ENCODE measurements around the gene HLCS. TPM values are rescaled to one million over a fixed set of nuclear protein-coding genes. Genes with fewer than 3 reads are reported as not detected.
"Not testable (repeated sequence)": the region's sequence is repeated elsewhere in the genome, so short reads cannot be mapped to it uniquely, and the experiment has no call there.

The HLCS gene
- total RNA-seq, 2 experiments from 2014 or later = 12.5 to 15.5 TPM

DNA sequence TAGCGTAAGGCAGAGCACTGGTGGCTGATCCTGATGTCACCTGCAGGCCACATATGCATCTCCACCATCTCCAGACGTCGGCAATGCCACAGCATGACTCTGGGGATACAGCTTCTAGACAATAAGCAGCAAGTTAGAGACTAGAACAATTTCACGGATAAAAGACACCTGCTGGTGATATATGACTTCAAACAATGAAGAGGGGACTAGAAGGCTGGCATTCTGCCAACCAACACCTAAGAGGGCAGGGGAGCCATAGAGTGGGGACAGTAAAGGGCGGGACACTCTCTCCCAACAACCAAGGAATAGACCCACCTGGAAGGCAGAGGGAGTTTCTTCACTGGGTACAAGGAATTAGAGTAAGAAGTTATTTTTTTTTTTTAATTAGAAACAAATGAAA, 140.8 kb downstream of the HLCS start:
- TF ChIP-seq CTCF (IDR thresholded peaks at IDR 0.05) = no peak
- Mint-ChIP-seq H3K4me1 (ENCODE audit: low read depth) (no peaks in the 10 kb centered on the region), H3K4me3 (no peak overlapping the region), H3K9me3 (no peaks in the 10 kb centered on the region), H3K27ac (no peak overlapping the region), H3K27me3 (no peaks in the 10 kb centered on the region), H3K36me3 (ENCODE audit: low read depth) (peaks cover 10% of the 10 kb centered on the region)
- ATAC-seq (no peak), DNase-seq (no peak)
- ChIA-PET CTCF (no interaction called here), POLR2A (no interaction called here)
- intact Hi-C loops (cut with micrococcal nuclease) = no loop called here

- no peak for TF ChIP-seq CTCF (IDR thresholded peaks at IDR 0.05)
- Mint-ChIP-seq H3K4me1 (ENCODE audit: low read depth) (no peaks in the 10 kb centered on the region), H3K4me3 (no peak overlapping the region), H3K27ac (no peak overlapping the region), H3K27me3 (no peaks in the 10 kb centered on the region), H3K36me3 (ENCODE audit: low read depth) (peaks cover 10% of the 10 kb centered on the region), H3K9me3 (no peaks in the 10 kb centered on the region)
- POLR2A ChIA-PET = no interaction called here
- intact Hi-C loops (cut with micrococcal nuclease) = no loop called here
- DNase-seq (no peak), ATAC-seq (no peak)
- CTCF ChIA-PET = no interaction called here
Observed at GRCh38 chr21:36821032-36821299, 145.5 kb downstream of the HLCS start.

DNA sequence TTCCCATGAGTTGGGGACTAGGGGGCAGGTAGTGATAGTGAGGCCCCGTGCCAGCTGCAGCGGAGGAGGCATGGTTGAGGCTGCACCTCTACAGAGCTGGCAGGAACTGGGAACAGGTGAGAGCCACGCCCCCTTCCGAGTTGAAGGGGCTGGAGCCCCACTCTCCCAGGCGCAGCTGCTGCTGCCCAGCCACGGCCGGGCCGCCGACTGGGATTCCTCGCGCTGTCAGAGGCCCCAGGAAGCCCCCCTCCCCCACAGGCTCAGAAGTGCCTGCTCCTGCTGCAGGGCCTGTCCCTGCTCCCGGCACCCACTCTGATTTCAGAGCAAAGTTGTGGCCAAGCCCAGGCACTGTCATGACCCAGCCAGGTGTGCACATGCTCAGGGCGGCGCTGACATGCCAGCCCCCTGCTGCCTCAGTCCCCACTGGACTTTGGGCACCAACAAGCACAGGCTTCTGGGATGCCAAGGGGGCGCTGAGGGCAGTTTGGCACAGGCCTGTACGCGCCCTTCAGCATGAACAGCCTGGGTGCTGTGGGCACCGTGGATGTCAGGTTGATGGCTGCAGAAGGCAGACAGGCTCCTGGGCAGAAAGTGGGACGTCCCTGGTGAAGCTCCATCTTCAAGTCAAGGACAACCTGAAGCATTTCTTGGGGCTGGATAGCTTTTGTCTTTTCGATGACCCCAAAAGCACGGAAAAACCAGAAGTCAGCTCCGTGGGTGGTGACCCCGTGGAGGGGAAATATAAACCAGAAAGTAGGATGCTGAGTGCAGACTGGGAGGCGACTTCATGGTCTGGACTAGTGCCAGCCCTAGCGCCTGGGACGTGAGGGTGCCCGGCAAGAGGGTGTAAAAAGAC, 146.1 kb downstream of the HLCS start:
- Mint-ChIP-seq H3K4me1 (ENCODE audit: low read depth) (no peaks in the 10 kb centered on the region), H3K27ac (no peak overlapping the region), H3K36me3 (ENCODE audit: low read depth) (peaks cover 6% of the 10 kb centered on the region), H3K9me3 (no peaks in the 10 kb centered on the region), H3K4me3 (no peak overlapping the region), H3K27me3 (no peaks in the 10 kb centered on the region)
- ChIA-PET POLR2A (no interaction called here), CTCF (no interaction called here)
- DNase-seq (no peak), ATAC-seq (no peak)
- no peak for TF ChIP-seq CTCF (IDR thresholded peaks at IDR 0.05)
- intact Hi-C loops (cut with micrococcal nuclease) = no loop called here

GRCh38 chr21:36817732-36818450, 148.6 kb downstream of the HLCS start:
- CTCF ChIA-PET = interaction anchor here (0.9 kb wide), 1 partner anchor 15 kb away, joined by 3 read pairs; no protein-coding TSS in a partner anchor
- POLR2A ChIA-PET = no interaction called here
- H3K4me3 Mint-ChIP-seq = no peak overlapping the region
- H3K27ac Mint-ChIP-seq = no peak overlapping the region
- H3K4me1 Mint-ChIP-seq (ENCODE audit: low read depth) = no peaks in the 10 kb centered on the region
- intact Hi-C loops (cut with micrococcal nuclease) = no loop called here
- no peaks in the 10 kb centered on the region for H3K9me3 Mint-ChIP-seq
- ATAC-seq (no peak), DNase-seq (no peak)
- no peak for TF ChIP-seq CTCF (IDR thresholded peaks at IDR 0.05)
- H3K27me3 Mint-ChIP-seq = no peaks in the 10 kb centered on the region
- H3K36me3 Mint-ChIP-seq (ENCODE audit: low read depth) = peaks cover 2% of the 10 kb centered on the region

DNA sequence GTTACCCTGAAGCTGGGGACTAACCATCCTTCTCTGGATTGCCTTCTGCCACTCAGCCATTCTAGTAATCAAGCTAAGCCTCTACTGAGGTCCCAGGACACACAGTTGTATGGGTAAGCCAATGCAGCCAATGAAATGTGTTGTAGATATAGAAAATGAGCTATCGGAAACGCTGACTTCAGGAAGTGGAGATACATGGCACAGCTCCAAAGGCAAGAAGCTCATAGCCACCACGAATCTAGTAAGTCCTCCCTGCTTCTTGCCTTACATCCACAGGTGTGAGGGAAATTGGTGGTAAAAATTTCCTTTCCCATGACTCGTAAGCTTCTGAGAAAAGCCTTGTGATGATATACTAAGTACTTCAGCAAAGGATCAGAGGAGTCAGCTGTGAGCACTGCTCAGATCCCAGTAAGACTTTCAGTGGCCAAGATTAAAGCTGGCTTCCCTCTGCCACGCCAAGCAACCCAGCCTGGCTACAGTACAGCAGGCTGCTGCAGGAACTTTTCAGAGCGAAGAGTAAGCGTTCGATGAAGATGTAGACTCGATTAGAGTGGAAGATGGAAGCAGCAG, 149.8 kb downstream of the HLCS start:
- no peaks in the 10 kb centered on the region for H3K27me3 Mint-ChIP-seq
- ChIA-PET CTCF (no interaction called here), POLR2A (interaction anchor here (1.1 kb wide), 1 partner anchor 11 kb away, joined by 3 read pairs; no protein-coding TSS in a partner anchor)
- no peak overlapping the region for H3K27ac Mint-ChIP-seq
- no peaks in the 10 kb centered on the region for H3K4me1 Mint-ChIP-seq (ENCODE audit: low read depth)
- ATAC-seq (no peak), DNase-seq (no peak)
- no peaks in the 10 kb centered on the region for H3K9me3 Mint-ChIP-seq
- peaks cover 1% of the 10 kb centered on the region for H3K36me3 Mint-ChIP-seq (ENCODE audit: low read depth)
- no peak overlapping the region for H3K4me3 Mint-ChIP-seq
- no peak for TF ChIP-seq CTCF (IDR thresholded peaks at IDR 0.05)
- intact Hi-C loops (cut with micrococcal nuclease) = no loop called here

DNA sequence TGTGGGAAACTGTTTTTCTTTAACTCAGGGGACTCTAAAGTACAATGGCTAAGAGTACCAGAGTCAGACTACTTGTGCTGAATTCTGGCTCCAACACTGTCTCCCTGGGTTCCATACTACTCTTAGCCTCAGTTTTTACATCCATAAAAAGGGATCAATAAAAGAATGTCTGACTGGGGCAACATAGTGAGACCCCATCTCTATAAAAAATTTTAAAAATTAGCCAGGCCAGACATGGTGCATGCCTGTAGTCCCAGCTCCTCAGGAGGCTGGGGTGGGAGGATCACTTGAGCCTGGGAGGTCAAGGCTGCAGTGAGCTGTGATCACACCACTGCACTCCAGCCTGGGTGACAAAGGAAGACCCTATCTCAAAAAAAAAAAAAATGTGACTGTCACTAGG, 150.4 kb downstream of the HLCS start:
- H3K4me3 Mint-ChIP-seq, CTCF ChIA-PET: not testable (repeated sequence)
- POLR2A ChIA-PET = interaction anchor here (1.1 kb wide), 1 partner anchor 11 kb away, joined by 3 read pairs; no protein-coding TSS in a partner anchor

More for the DNA sequence above, 150.4 kb downstream of the HLCS start:
- H3K27me3 Mint-ChIP-seq; intact Hi-C loops (cut with micrococcal nuclease); H3K27ac Mint-ChIP-seq; ATAC-seq; H3K36me3 Mint-ChIP-seq (ENCODE audit: low read depth); H3K4me1 Mint-ChIP-seq (ENCODE audit: low read depth); H3K9me3 Mint-ChIP-seq; DNase-seq: not testable (repeated sequence)

Measured in activated CD8-positive, alpha-beta T cell treated with anti-CD3 and anti-CD28 coated beads for 36 hours (primary cell).